ENCODE measurements around the gene INO80E. TPM values are rescaled to one million over a fixed set of nuclear protein-coding genes. Genes with fewer than 3 reads are reported as not detected.
A peak's percentile ranks its signal among the peaks of the same experiment; 100 is the strongest.
"Not testable (repeated sequence)": the region's sequence is repeated elsewhere in the genome, so short reads cannot be mapped to it uniquely, and the experiment has no call there.

The INO80E gene
- polyA plus RNA-seq, 2 of the 4 experiments (the other 2 are of a cell fraction) = 41.3 to 89.0 TPM

- TF ChIP-seq NR3C1 (IDR thresholded peaks at IDR 0.05) (no peak), E2F6 (IDR thresholded peaks at IDR 0.05; ENCODE audit: borderline replicate concordance, low read depth) (no peak)
Observed at GRCh38 chr16:29959293-29959692, 36.7 kb upstream of the INO80E start (continued).

- H3K4me3 ChIP-seq; ATAC-seq; H3K9me3 ChIP-seq; FAIRE-seq; H3K27ac ChIP-seq; POLR2A ChIA-PET; DNase-seq (ENCODE audit: low read depth in 1 of 2, low spot score in 1 of 2); H3K4me2 ChIP-seq: not testable (repeated sequence)
- H3K4me1 ChIP-seq = peaks cover 12% of the 10 kb centered on the region; the same call in 1 of the 3 replicates
- WGBS (ENCODE audit: missing lambda C conversion rate) = 94% methylated on average over 4 of the region's 4 CpGs
- CTCF ChIA-PET = interaction anchor here (2.3 kb wide), 1 partner anchor 49 kb away, joined by 5 read pairs; no protein-coding TSS in a partner anchor
Observed at GRCh38 chr16:29959821-29960220, 36.2 kb upstream of the INO80E start.

- Histone ChIP-seq H3K4me1 (peaks cover 12% of the 10 kb centered on the region; the same call in 1 of the 3 replicates), H3K9me3 (no peaks in the 10 kb centered on the region), H3K4me2 (peak overlapping the region; percentile 97), H3K4me3 (peak overlapping the region; percentile 74), H3K27ac (peak overlapping the region; percentile 86 to 96)
- TF ChIP-seq CBX2 (IDR thresholded peaks at IDR 0.05; ENCODE audit: borderline replicate concordance, low read depth) = no peak
- TF ChIP-seq CEBPB (IDR thresholded peaks at IDR 0.05) = no peak
- no peak for TF ChIP-seq KDM1A (IDR thresholded peaks at IDR 0.05; ENCODE audit: low read depth)
- no peak for TF ChIP-seq HDAC2 (IDR thresholded peaks at IDR 0.05)
- 90% methylated on average over 10 of the region's 10 CpGs for WGBS (ENCODE audit: missing lambda C conversion rate)
- ATAC-seq (peak in 1 of 2 experiments; percentile 5; a peak in 1 of 6 replicates), DNase-seq (ENCODE audit: low read depth in 1 of 2, low spot score in 1 of 2) (no peak), FAIRE-seq (no peak)
- ChIA-PET POLR2A (interaction anchor here (0.8 to 2.8 kb wide), 6 partner anchors 11 to 128 kb away, joined by 3 to 45 read pairs (median 6); partner anchors contain the start of genes KCTD13 and TAOK2), CTCF (interaction anchor here (0.6 to 2.6 kb wide), 16 partner anchors 9 to 145 kb away, joined by 3 to 18 read pairs (median 6); partner anchors contain the start of genes KCTD13, PAGR1 and TAOK2)
Observed at GRCh38 chr16:29961127-29961478, 34.9 kb upstream of the INO80E start.

- peak within 1 kb of the TSS; percentile 97 for H3K4me2 ChIP-seq
- POLR2A ChIA-PET = interaction anchor here (0.8 to 2.8 kb wide), 7 partner anchors 10 to 129 kb away, joined by 3 to 45 read pairs (median 5); partner anchors contain the start of genes KCTD13, SEZ6L2 and TAOK2
- WGBS (ENCODE audit: missing lambda C conversion rate) = 2% methylated on average over 34 of the region's 75 CpGs
- H3K9me3 ChIP-seq = no peaks in the 10 kb centered on the region
- H3K4me1 ChIP-seq = peaks cover 12% of the 10 kb centered on the region; the same call in 1 of the 3 replicates
- CTCF ChIA-PET = interaction anchor here (0.6 to 2.6 kb wide), 19 partner anchors 10 to 146 kb away, joined by 3 to 18 read pairs (median 5); partner anchors contain the start of genes KCTD13, PAGR1 and TAOK2
- FAIRE-seq (no peak), ATAC-seq (peak; percentile 96 to 97), DNase-seq (ENCODE audit: low read depth in 1 of 2, low spot score in 1 of 2) (peak; percentile 88 to 94)
- TF ChIP-seq MAX (IDR thresholded peaks at IDR 0.05) (peak; percentile 73), NFE2L2 (conservative IDR thresholded peaks at IDR 0.05; ENCODE audit: low read length) (no peak), PHF8 (IDR thresholded peaks at IDR 0.05; ENCODE audit: borderline replicate concordance, low read depth) (peak; percentile 37; the same call in 1 of the 2 replicates), RNF2 (IDR thresholded peaks at IDR 0.05; ENCODE audit: borderline replicate concordance, low read depth) (no peak), E2F6 (IDR thresholded peaks at IDR 0.05; ENCODE audit: borderline replicate concordance, low read depth) (peak; percentile 70), JUN (IDR thresholded peaks at IDR 0.05) (peak; percentile 64 to 67; a peak in 3 of 5 replicates), CHD2 (IDR thresholded peaks at IDR 0.05; ENCODE audit: low read length, partially characterized antibody) (no peak), RARB (CRISPR knock-in tag; IDR thresholded peaks at IDR 0.05) (no peak), CBX8 (IDR thresholded peaks at IDR 0.05) (no peak), HOXB5 (CRISPR knock-in tag; IDR thresholded peaks at IDR 0.05) (0 out of 2 replicates have a peak, but pooled peaks have one; percentile 22), POLR2A (IDR thresholded peaks at IDR 0.05; ENCODE audit: low read length) (peak; percentile 53), ZC3H11A (IDR thresholded peaks at IDR 0.05) (no peak), SREBF2 (IDR thresholded peaks at IDR 0.05) (no peak), SMC3 (IDR thresholded peaks at IDR 0.05) (peak; percentile 26; the same call in 2 of the 3 replicates), BCL3 (IDR thresholded peaks at IDR 0.05) (peak; percentile 63; the same call in 2 of the 3 replicates), ZNF302 (CRISPR knock-in tag; IDR thresholded peaks at IDR 0.05) (no peak), RFX5 (IDR thresholded peaks at IDR 0.05) (no peak), RAD21 (conservative IDR thresholded peaks at IDR 0.05 in 1 of 2, IDR thresholded peaks at IDR 0.05 in 1 of 2) (peak in 1 of 2 experiments; percentile 47; a peak in 4 of 5 replicates)
- peak within 1 kb of the TSS; percentile 74 for H3K4me3 ChIP-seq
- H3K27ac ChIP-seq = peak within 1 kb of the TSS; percentile 86 to 96
Observed at GRCh38 chr16:29961479-29962343, 34.3 kb upstream of the INO80E start, which contains the start of gene TMEM219. TMEM219 (plus strand) TSS chr16:29962079; CDS start chr16:29963144, 1,065 bp downstream.

All from A549 (cell line).